CD4-positive, alpha-beta T cell (primary cell): ENCODE measurements around the gene GPR162. TPM values are rescaled to one million over a fixed set of nuclear protein-coding genes. Genes with fewer than 3 reads are reported as not detected.
"Not testable (repeated sequence)": the region's sequence is repeated elsewhere in the genome, so short reads cannot be mapped to it uniquely, and the experiment has no call there.

Experiments
- ATAC-seq: fragments of 200-7000 bp; cut with Tn5 transposase; one replicate; pipeline ENCODE4 v1.10.0; 2022; ENCODE audit warnings: mild to moderate bottlenecking; ENCODE audit not compliant: poor library complexity
- CTCF ChIA-PET: fragments of 350-600 bp; sonication (Branson Sonifier 250); formaldehyde crosslinking; loops from one replicate; lab custom pipeline; 2021; ENCODE audit warnings: antibody characterized with exemption, inconsistent platforms; lab: Charles Lee
- POLR2A ChIA-PET: fragments of 350-600 bp; sonication (Branson Sonifier 250); formaldehyde crosslinking; loops from one replicate; lab custom pipeline; 2021; ENCODE audit warnings: antibody characterized with exemption, inconsistent platforms; lab: Charles Lee
- DNase-seq, 14 experiments: peaks; one replicate each; pipeline ENCODE4 v3.0.0-alpha.2; 2013 to 2020; ENCODE audit warnings: mixed read lengths in 2 of 14
- H3K27ac ChIP-seq, 2 donors: one replicate each; pipeline versions ENCODE4 v1.5.1 to v1.7.0; 2013; ENCODE audit warnings: low read length in 2 of 2, low read depth in 1 of 2, mild to moderate bottlenecking in 1 of 2
- H3K27me3 ChIP-seq, 2 experiments: 1 replicate in 1 of 2; 2 replicates in 1 of 2; pipeline versions ENCODE4 v1.6.1 to v1.7.0; 2013; ENCODE audit warnings: low read length in 2 of 2, control low read depth in 1 of 2, mild to moderate bottlenecking in 1 of 2, moderate library complexity in 1 of 2; ENCODE audit not compliant: insufficient read depth in 2 of 2, control insufficient read depth in 1 of 2
- H3K36me3 ChIP-seq: one replicate; pipeline ENCODE4 v1.6.1; 2013; ENCODE audit warnings: low read length, control low read depth; ENCODE audit not compliant: insufficient read depth
- H3K4me1 ChIP-seq: one replicate; pipeline ENCODE4 v1.6.1; 2013; ENCODE audit warnings: low read length, control low read depth; ENCODE audit not compliant: insufficient read depth
- H3K4me3 ChIP-seq: one replicate; pipeline ENCODE4 v1.5.1; 2013; ENCODE audit warnings: mild to moderate bottlenecking, low read length, moderate library complexity
- H3K9me3 ChIP-seq, 2 experiments: 1 replicate in 1 of 2; 2 replicates in 1 of 2; pipeline versions ENCODE4 v1.6.1 to v1.7.0; 2013; ENCODE audit warnings: low read length in 2 of 2, mild to moderate bottlenecking in 2 of 2, control low read depth in 1 of 2, moderate library complexity in 1 of 2; ENCODE audit not compliant: control insufficient read depth in 1 of 2, insufficient read depth in 1 of 2
- H3K27ac Mint-ChIP-seq: one replicate; pipeline ENCODE4 v1.8.0; 2020; ENCODE audit warnings: mixed read lengths
- H3K27me3 Mint-ChIP-seq: one replicate; pipeline ENCODE4 v1.8.0; 2021; ENCODE audit warnings: mixed read lengths
- H3K36me3 Mint-ChIP-seq: one replicate; pipeline ENCODE4 v1.8.0; 2021; ENCODE audit warnings: low read depth, mixed read lengths
- H3K4me1 Mint-ChIP-seq: one replicate; pipeline ENCODE4 v1.8.0; 2021; ENCODE audit warnings: low read depth, mixed read lengths
- H3K4me3 Mint-ChIP-seq: one replicate; pipeline ENCODE4 v1.8.0; 2020; ENCODE audit warnings: mild to moderate bottlenecking, mixed read lengths
- H3K9me3 Mint-ChIP-seq: one replicate; pipeline ENCODE4 v1.8.0; 2020; ENCODE audit warnings: mixed read lengths
- intact Hi-C, 2 experiments: fragments of 100-400 bp; cut with DNase I in 1 of 2; cut with micrococcal nuclease in 1 of 2; formaldehyde crosslinking; loops; one replicate each; pipeline versions ENCODE4 v1.15.1 to v1.9.0; 2023 to 2025; cut with DNase I, micrococcal nuclease
- total RNA-seq, 174 experiments: library from RNA in 2 of 174; stranded (reverse) in 2 of 174; gene quantifications; one replicate each; pipeline ENCODE4 v1.2.3 and lab custom pipeline; 2021 to 2026
- TF ChIP-seq, protein P1 (sequence below): fragments of 200-600 bp; IDR thresholded peaks from one replicate; pipeline ENCODE4 v1.8.0; 2022; ENCODE audit warnings: antibody characterized with exemption, mild to moderate bottlenecking

GPR162 gene
- total RNA-seq, 2 experiments from 2014 or later = not detected

DNA sequence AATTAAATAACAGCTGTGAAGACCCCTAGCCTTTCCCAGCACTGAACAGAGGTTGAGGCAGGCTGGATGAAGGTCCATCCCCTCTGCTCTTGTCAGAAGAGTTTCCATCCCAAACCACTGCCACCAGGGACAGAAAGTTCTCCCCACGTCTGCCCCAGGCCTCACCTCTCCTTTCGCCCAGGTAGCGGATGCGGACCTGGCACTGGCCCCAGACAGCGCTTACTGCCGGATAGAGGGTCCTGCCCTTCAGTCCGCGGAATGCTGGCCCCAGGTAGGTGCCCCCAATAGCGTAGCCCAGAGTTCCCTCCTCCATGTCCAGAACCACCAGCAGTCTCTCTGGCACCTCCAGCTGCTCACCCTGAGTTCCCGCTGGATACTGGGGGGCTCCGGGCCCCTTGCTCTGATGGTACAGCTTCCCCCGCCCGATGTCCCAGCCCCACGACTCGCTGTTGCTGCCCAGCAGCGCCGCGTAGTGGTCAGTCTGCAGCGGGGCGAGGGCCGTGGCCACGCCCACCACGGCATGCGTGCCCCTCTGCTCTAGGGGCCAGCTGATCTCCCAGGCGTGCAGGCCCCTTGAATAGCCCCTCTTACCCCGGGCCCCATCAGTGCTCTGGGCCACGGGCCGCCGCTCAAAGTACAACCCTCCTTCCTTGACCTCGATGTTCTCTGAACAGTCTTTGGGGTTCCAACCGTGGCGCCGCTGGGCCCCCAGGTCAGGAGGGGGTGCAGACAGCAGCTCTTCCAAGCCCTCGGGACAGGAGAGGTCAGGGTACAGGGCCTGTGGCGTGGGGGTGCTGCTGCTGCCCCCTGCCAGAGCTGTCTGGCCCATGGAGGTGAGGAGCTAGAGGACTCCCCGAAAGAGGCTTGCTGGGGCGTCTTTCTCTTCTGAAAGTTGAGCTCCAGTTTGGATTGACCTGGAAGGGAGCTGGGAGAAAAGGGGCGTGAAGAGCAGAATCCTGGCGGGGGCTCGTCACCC is 50.7 kb downstream of the GPR162 start:
- H3K9me3 ChIP-seq = no peaks in the 10 kb centered on the region
- peaks cover 24% of the 10 kb centered on the region for H3K36me3 ChIP-seq
- peaks cover 61% of the 10 kb centered on the region for H3K4me1 ChIP-seq
- H3K27me3 ChIP-seq = no peaks in the 10 kb centered on the region
- TF ChIP-seq, protein P1, sequence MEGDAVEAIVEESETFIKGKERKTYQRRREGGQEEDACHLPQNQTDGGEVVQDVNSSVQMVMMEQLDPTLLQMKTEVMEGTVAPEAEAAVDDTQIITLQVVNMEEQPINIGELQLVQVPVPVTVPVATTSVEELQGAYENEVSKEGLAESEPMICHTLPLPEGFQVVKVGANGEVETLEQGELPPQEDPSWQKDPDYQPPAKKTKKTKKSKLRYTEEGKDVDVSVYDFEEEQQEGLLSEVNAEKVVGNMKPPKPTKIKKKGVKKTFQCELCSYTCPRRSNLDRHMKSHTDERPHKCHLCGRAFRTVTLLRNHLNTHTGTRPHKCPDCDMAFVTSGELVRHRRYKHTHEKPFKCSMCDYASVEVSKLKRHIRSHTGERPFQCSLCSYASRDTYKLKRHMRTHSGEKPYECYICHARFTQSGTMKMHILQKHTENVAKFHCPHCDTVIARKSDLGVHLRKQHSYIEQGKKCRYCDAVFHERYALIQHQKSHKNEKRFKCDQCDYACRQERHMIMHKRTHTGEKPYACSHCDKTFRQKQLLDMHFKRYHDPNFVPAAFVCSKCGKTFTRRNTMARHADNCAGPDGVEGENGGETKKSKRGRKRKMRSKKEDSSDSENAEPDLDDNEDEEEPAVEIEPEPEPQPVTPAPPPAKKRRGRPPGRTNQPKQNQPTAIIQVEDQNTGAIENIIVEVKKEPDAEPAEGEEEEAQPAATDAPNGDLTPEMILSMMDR = peak; percentile 93
- Mint-ChIP-seq H3K36me3 (peaks cover 32% of the 10 kb centered on the region), H3K27ac (peak overlapping the region; percentile 78), H3K9me3 (no peaks in the 10 kb centered on the region), H3K27me3 (no peaks in the 10 kb centered on the region), H3K4me3 (peak overlapping the region; percentile 88), H3K4me1 (peaks cover 59% of the 10 kb centered on the region)
- intact Hi-C loops = loop anchor here (1.0 to 5.0 kb wide), 10 partner anchors 18 to 317 kb away; partner anchors contain the start of genes LPCAT3 (in 2 of the 2), PEX5 (in 2 of the 2), EMG1 (in 1 of the 2) and ENO2 (in 1 of the 2)
- CTCF ChIA-PET = interaction anchor here (0.6 to 10.3 kb wide), 48 partner anchors 8 to 302 kb away, joined by 3 to 153 read pairs (median 6); partner anchors contain the start of genes C12orf57, C1RL, CDCA3 and COPS7A
- ATAC-seq = peak; percentile 37
- peak; percentile 70 to 92 (median 80) for DNase-seq
- POLR2A ChIA-PET = interaction anchor here (0.6 to 4.4 kb wide), 39 partner anchors 8 to 404 kb away, joined by 3 to 106 read pairs (median 7); partner anchors contain the start of genes ATN1, C12orf57, C1RL and CD4
- peak overlapping the region; percentile 58 to 81 for H3K27ac ChIP-seq
- H3K4me3 ChIP-seq = peak overlapping the region; percentile 93

DNA sequence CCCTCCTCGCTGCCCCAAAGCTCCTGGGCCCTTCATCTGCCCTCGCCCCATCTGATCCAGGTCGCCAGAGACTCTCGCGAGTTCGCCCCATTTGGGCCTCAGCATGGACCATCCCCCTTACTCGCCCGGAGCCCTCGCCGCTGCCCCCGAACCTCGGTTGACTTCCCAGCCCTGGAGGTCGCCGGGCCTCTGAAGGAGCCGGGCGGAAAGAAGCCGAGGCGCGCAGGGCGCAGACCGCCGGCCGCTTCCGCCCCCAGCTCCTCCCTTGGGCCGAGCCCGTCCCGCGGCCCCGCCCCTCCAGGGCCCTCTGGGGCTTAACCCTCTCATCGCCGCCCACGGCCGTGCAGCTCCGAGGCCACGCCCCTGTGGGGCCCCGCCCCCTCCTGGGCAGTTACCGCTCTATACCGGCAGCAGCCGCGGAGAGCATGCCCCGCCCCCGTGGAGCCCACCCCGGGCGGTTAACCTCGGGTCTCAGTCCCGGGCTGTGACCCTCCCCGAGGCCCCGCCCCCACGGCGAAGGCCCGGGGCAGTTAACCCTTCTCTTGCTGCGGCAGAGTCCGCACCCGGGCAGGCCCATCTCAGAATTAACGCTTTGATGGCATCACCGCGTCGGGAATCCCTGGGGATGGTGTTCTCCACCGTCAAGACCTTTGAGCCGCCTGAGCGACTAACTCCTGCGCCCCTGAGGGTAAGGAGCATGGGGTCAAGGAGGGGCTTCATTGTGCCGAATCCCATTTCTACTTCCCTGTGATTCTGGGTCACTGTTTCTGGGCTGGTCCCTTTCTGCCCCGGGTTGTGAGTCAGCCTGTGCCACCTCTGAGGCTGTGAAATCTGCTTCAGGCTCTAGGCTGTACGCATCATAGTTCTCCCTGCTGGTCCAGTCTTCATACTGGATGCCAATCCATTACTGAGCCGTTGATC is 51.7 kb downstream of the GPR162 start, which contains the start of gene SPSB2:
TSS of gene SPSB2 (minus strand) at position 210 of the 921 bp plus-strand sequence. CDS start 402 bp downstream, outside the sequence.
- Mint-ChIP-seq H3K9me3 (no peaks in the 10 kb centered on the region), H3K4me1 (peaks cover 54% of the 10 kb centered on the region)
- H3K4me1 ChIP-seq = peaks cover 57% of the 10 kb centered on the region

DNA sequence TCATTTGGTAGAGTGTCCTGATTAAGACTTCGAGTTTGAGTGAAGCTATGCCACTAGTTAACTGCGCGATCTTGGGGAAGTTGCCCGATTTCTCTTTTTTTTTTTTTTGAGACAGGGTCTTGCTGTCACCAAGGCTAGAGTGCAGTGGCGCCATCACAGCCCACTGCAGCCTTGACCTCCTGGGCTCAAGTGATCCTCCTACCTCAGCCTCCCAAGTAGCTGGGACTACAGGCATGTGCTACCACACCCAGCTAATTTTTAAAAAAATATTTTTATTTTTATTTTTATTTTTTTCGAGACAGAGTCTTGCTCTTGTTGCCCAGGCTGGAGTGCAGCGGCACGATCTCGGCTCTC is 52.4 kb downstream of the GPR162 start:
- ATAC-seq, H3K9me3 ChIP-seq, H3K9me3 Mint-ChIP-seq, H3K27me3 Mint-ChIP-seq, DNase-seq, H3K27me3 ChIP-seq: not testable (repeated sequence)
- Histone ChIP-seq H3K4me1 (peaks cover 51% of the 10 kb centered on the region), H3K4me3 (peak overlapping the region; percentile 93), H3K36me3 (peaks cover 24% of the 10 kb centered on the region), H3K27ac (peak overlapping the region in 1 of 2 donors; percentile 64)
- ChIA-PET CTCF (interaction anchor here (0.7 to 10.3 kb wide), 6 partner anchors 9 to 71 kb away, joined by 3 to 153 read pairs (median 28); partner anchors contain the start of genes C12orf57, CDCA3, RNU7-1 and USP5), POLR2A (interaction anchor here (0.9 to 4.4 kb wide), 9 partner anchors 8 to 234 kb away, joined by 6 to 106 read pairs (median 23); partner anchors contain the start of genes ATN1, C12orf57, C1RL and CDCA3)
- H3K4me3 Mint-ChIP-seq = peak overlapping the region; percentile 88
- peaks cover 48% of the 10 kb centered on the region for H3K4me1 Mint-ChIP-seq
- peaks cover 32% of the 10 kb centered on the region for H3K36me3 Mint-ChIP-seq
- intact Hi-C loops = loop anchor here (5.0 kb wide), 2 partner anchors 38 to 143 kb away; partner anchors contain the start of genes ENO2 (in 1 of the 2) and LPCAT3 (in 1 of the 2)
- H3K27ac Mint-ChIP-seq = peak overlapping the region; percentile 78

More for the DNA sequence above, 51.7 kb downstream of the GPR162 start, which contains the start of gene SPSB2:
- H3K9me3 ChIP-seq = no peaks in the 10 kb centered on the region
- intact Hi-C loops = loop anchor here (1.0 to 5.0 kb wide), 9 partner anchors 17 to 316 kb away; partner anchors contain the start of genes LPCAT3 (in 2 of the 2), PEX5 (in 2 of the 2), EMG1 (in 1 of the 2) and ENO2 (in 1 of the 2)
- ChIA-PET CTCF (interaction anchor here (0.7 to 10.3 kb wide), 45 partner anchors 9 to 303 kb away, joined by 3 to 153 read pairs (median 6); partner anchors contain the start of genes C12orf57, C1RL, CDCA3 and ENO2), POLR2A (interaction anchor here (0.6 to 4.4 kb wide), 39 partner anchors 9 to 405 kb away, joined by 3 to 106 read pairs (median 7); partner anchors contain the start of genes ATN1, C12orf57, C1RL and CD4)
- Mint-ChIP-seq H3K36me3 (peaks cover 32% of the 10 kb centered on the region), H3K27ac (peak within 1 kb of the TSS; percentile 78), H3K4me3 (peak within 1 kb of the TSS; percentile 88), H3K27me3 (no peaks in the 10 kb centered on the region)
- DNase-seq = peak; percentile 96 to 100 (median 99)
- peak within 1 kb of the TSS; percentile 93 for H3K4me3 ChIP-seq
- peak; percentile 89 for ATAC-seq
- peaks cover 24% of the 10 kb centered on the region for H3K36me3 ChIP-seq
- TF ChIP-seq, protein P1 = no peak
- no peaks in the 10 kb centered on the region for H3K27me3 ChIP-seq
- H3K27ac ChIP-seq = peak within 1 kb of the TSS; percentile 58 to 81
